Measurements from ENCODE around the gene PCDHGA10.
A peak's percentile ranks its signal among the peaks of the same experiment; 100 is the strongest.
"Not testable (repeated sequence)": the region's sequence is repeated elsewhere in the genome, so short reads cannot be mapped to it uniquely, and the experiment has no call there.

Gene PCDHGA10

DNA sequence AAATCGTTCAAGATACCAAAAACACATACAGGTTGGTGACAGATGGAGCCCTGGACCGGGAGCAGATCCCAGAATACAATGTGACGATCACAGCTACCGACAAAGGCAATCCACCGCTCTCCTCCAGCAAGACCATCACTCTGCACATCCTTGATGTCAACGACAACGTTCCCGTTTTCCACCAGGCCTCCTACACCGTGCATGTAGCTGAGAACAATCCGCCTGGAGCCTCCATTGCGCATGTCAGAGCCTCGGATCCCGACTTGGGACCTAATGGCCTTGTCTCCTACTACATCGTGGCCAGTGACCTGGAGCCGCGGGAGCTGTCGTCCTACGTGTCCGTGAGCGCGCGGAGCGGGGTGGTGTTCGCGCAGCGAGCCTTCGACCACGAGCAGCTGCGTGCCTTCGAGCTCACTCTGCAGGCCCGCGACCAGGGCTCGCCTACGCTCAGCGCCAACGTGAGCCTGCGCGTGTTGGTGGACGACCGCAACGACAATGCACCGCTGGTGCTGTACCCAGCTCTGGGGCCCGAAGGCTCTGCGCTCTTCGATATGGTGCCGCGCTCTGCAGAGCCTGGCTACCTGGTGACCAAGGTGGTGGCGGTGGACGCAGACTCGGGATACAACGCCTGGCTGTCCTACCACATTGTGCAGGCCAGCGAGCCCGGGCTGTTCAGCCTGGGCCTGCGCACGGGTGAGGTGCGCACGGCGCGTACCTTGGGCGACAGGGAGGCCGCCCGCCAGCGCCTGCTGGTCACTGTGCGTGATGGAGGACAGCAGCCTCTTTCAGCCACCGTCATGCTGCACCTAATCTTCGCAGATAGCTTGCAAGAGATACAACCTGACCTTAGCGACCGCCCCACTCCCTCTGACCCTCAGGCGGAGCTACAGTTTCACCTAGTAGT is 41.0 kb upstream of the PCDHGA10 start:
- ChIA-PET CTCF (interaction anchor here (0.8 to 3.8 kb wide), 12 partner anchors 13 to 195 kb away, joined by 3 to 99 read pairs (median 8); partner anchors contain the start of genes PCDHGA10, PCDHGA3, PCDHGA4 and PCDHGB2), POLR2A (interaction anchor here (2.2 kb wide), 1 partner anchor 192 kb away, joined by 9 read pairs; no protein-coding TSS in a partner anchor)
- TF ChIP-seq, protein P1, sequence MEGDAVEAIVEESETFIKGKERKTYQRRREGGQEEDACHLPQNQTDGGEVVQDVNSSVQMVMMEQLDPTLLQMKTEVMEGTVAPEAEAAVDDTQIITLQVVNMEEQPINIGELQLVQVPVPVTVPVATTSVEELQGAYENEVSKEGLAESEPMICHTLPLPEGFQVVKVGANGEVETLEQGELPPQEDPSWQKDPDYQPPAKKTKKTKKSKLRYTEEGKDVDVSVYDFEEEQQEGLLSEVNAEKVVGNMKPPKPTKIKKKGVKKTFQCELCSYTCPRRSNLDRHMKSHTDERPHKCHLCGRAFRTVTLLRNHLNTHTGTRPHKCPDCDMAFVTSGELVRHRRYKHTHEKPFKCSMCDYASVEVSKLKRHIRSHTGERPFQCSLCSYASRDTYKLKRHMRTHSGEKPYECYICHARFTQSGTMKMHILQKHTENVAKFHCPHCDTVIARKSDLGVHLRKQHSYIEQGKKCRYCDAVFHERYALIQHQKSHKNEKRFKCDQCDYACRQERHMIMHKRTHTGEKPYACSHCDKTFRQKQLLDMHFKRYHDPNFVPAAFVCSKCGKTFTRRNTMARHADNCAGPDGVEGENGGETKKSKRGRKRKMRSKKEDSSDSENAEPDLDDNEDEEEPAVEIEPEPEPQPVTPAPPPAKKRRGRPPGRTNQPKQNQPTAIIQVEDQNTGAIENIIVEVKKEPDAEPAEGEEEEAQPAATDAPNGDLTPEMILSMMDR (IDR thresholded peaks at IDR 0.05; ENCODE audit: insufficient read depth, low read length, missing control alignments), result no peak
- no peak overlapping the region for H3K4me3 ChIP-seq (ENCODE audit: low read depth, low read length)
- DNase-seq (ENCODE audit: low read depth, low spot score), result no peak

DNA sequence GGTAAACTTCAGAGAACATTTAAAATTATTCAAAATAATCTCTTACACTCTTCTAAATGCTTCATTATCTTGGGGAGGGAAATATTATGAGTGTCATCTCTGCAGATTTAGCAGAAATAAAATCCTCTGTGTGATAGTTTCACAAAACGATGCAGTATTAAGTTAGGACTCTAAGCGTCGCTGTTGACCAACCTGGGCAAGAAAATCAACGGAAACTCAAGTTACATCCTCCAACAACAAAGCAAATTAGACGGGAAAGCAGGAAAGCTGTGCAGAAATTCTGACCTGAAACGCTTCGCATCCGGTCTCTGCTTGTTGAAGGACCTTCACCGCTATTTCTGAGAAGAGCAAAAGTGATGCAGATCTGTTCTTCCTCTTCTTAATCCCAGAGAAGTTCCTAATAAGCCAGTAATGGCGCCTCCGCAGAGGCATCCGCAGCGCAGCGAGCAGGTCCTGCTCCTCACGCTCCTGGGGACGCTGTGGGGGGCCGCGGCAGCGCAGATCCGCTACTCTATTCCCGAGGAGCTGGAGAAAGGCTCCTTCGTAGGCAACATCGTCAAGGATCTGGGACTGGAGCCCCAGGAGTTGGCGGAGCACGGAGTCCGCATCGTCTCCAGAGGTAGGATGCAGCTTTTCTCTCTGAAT is 39.0 kb upstream of the PCDHGA10 start, which contains the start of gene PCDHGA6:
PCDHGA6 (plus strand) TSS at position 219 of the 645 bp plus-strand sequence; CDS start at position 412, 193 bp downstream.
- ChIA-PET POLR2A (no interaction called here), CTCF (interaction anchor here (0.6 to 4.9 kb wide), 20 partner anchors 9 to 218 kb away, joined by 3 to 51 read pairs (median 6); partner anchors contain the start of genes PCDHGA4, PCDHGA5, PCDHGA7 and PCDHGA8)
- TF ChIP-seq, protein P1 (IDR thresholded peaks at IDR 0.05; ENCODE audit: insufficient read depth, low read length, missing control alignments), result no peak
- DNase-seq (ENCODE audit: low read depth, low spot score), result no peak
- H3K4me3 ChIP-seq (ENCODE audit: low read depth, low read length), result peak within 1 kb of the TSS; percentile 44

DNA sequence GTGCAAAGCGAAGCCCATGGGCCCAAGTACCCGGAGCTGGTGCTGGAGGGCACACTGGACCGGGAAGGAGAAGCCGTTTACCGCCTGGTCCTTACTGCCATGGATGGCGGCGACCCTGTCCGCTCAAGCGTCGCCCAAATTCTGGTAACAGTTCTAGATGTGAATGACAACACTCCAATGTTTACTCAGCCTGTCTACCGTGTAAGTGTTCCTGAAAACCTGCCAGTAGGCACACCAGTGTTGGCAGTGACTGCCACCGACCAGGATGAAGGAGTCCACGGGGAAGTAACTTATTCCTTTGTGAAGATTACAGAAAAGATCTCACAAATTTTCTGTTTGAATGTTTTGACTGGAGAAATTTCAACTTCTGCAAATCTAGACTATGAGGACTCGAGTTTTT is 38.2 kb upstream of the PCDHGA10 start:
- CTCF ChIA-PET, result interaction anchor here (0.6 to 4.9 kb wide), 21 partner anchors 10 to 218 kb away, joined by 3 to 51 read pairs (median 5); partner anchors contain the start of genes PCDHGA4, PCDHGA5, PCDHGA8 and PCDHGA9

DNA sequence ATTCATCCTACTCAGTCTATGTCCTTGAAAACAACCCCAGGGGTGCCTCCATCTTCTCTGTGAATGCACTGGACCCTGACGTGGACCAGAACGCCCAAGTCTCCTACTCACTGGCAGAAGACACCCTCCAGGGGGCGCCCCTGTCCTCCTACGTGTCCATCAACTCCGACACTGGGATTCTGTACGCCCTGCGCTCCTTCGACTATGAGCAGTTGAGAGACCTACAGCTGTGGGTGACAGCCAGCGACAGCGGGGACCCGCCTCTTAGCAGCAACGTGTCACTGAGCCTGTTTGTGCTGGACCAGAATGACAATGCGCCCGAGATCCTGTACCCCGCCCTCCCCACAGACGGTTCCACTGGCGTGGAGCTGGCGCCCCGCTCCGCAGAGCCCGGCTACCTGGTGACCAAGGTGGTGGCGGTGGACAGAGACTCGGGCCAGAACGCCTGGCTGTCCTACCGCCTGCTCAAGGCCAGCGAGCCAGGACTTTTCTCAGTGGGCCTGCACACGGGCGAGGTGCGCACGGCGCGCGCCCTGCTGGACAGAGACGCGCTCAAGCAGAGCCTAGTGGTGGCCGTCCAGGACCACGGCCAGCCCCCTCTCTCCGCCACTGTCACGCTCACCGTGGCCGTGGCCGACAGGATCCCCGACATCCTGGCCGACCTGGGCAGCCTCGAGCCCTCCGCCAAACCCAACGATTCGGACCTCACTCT is 37.2 kb upstream of the PCDHGA10 start:
- CTCF ChIA-PET, result interaction anchor here (1.0 to 4.9 kb wide), 10 partner anchors 11 to 192 kb away, joined by 3 to 51 read pairs (median 13); partner anchors contain the start of genes PCDHGA5, PCDHGA8, PCDHGA9 and PCDHGB4
- H3K4me3 ChIP-seq (ENCODE audit: low read depth, low read length); DNase-seq (ENCODE audit: low read depth, low spot score); POLR2A ChIA-PET: not testable (repeated sequence)

More for the DNA sequence above, 38.2 kb upstream of the PCDHGA10 start:
- TF ChIP-seq, protein P1 (IDR thresholded peaks at IDR 0.05; ENCODE audit: insufficient read depth, low read length, missing control alignments), result no peak
- DNase-seq (ENCODE audit: low read depth, low spot score), result no peak
- POLR2A ChIA-PET, result no interaction called here
- H3K4me3 ChIP-seq (ENCODE audit: low read depth, low read length), result no peak overlapping the region

DNA sequence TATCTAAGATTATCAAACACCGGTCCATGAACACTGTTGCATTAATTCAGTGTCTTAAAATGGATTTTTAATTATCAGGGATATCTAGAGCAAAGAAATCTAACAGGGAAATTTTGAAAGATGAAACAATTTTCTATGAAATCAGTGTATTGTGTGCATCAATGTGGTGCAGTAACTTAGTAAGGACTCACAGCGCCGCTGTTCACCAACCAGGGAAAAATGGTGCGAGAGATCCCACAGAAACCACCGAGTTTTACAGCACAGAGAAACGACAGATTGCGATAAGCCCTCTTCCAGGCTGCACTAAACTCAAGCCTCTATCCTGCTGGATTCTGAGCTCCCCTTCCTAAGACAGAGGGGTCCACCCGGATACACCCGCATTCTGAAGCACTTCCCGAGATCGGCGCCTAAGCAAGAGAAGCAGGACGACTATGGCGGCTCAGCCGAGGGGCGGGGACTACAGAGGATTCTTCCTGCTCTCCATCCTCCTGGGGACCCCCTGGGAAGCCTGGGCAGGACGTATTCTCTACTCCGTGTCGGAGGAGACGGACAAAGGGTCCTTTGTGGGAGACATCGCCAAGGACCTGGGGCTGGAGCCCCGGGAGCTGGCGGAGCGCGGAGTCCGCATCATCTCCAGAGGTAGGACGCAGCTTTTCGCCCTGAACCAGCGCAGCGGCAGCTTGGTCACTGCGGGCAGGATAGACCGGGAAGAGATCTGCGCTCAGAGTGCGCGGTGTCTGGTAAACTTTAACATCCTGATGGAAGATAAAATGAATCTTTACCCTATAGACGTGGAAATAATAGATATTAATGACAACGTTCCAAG is 30.1 kb upstream of the PCDHGA10 start, which contains the start of gene PCDHGA7:
PCDHGA7 (plus strand) TSS at position 274 of the 826 bp plus-strand sequence; CDS start at position 432, 158 bp downstream.
- DNase-seq (ENCODE audit: low read depth, low spot score), result no peak
- TF ChIP-seq, protein P1 (IDR thresholded peaks at IDR 0.05; ENCODE audit: insufficient read depth, low read length, missing control alignments), result peak; percentile 35
- ChIA-PET POLR2A (no interaction called here), CTCF (interaction anchor here (0.8 to 1.8 kb wide), 12 partner anchors 9 to 185 kb away, joined by 3 to 8 read pairs (median 4); partner anchors contain the start of genes PCDHGA11, PCDHGA5, PCDHGA6 and PCDHGB7)
- H3K4me3 ChIP-seq (ENCODE audit: low read depth, low read length), result peak within 1 kb of the TSS; percentile 59

All from AG04449 (cell line).